Left kidney (tissue), 2 donors: ENCODE data around the gene NDUFAF8. TPM values are rescaled to one million over a fixed set of nuclear protein-coding genes. Genes with fewer than 3 reads are reported as not detected.
A peak's percentile ranks its signal among the peaks of the same experiment; 100 is the strongest.

Source experiments
- DNase-seq: peaks from one replicate; pipeline ENCODE4 v3.0.0-alpha.2; 2013
- polyA plus RNA-seq: library from polyadenylated mRNA; unstranded; fragments of 120-200 nt; gene quantifications from one replicate; pipeline ENCODE4 v1.2.1, GENCODE V29; 2013; ENCODE audit not compliant: insufficient read length

The NDUFAF8 gene
- polyA plus RNA-seq, 1 donor, result 39.9 TPM

DNA sequence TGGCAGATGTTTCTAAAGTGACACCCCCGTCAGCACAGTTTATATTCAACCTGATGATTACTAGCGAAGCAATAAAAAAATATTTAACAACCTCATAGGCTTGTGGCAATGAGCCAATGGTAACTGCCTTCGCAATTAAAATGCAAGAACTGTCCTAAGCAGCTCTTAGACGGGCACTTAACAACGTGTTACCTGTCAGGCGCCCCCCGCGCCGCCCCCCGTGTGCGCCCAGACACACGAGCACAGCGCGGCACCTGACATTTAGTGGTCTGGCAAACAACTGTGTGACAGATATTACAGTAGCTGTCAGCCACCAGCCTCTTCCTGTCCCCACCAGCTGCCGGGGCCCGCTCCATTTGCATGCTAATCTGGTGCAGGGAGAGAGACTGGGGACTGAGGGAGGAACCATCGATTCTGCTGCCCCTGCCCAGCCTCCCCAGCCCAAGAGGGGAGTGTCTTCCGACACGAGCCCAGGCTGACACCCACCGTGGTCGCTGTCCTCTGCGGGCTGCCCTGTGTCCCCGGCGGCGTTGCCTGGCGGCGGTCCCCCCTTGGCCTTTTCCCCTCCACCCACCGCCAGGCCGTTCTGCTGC, 12.7 kb downstream of the NDUFAF8 start:
- DNase-seq, result no peak

GRCh38 chr17:81252326-81252986, 13.3 kb downstream of the NDUFAF8 start:
- DNase-seq, result no peak

- DNase-seq, result no peak
Measured at GRCh38 chr17:81252987-81253329, 13.8 kb downstream of the NDUFAF8 start.

GRCh38 chr17:81253358-81254131, 14.4 kb downstream of the NDUFAF8 start:
- no peak for DNase-seq

DNA sequence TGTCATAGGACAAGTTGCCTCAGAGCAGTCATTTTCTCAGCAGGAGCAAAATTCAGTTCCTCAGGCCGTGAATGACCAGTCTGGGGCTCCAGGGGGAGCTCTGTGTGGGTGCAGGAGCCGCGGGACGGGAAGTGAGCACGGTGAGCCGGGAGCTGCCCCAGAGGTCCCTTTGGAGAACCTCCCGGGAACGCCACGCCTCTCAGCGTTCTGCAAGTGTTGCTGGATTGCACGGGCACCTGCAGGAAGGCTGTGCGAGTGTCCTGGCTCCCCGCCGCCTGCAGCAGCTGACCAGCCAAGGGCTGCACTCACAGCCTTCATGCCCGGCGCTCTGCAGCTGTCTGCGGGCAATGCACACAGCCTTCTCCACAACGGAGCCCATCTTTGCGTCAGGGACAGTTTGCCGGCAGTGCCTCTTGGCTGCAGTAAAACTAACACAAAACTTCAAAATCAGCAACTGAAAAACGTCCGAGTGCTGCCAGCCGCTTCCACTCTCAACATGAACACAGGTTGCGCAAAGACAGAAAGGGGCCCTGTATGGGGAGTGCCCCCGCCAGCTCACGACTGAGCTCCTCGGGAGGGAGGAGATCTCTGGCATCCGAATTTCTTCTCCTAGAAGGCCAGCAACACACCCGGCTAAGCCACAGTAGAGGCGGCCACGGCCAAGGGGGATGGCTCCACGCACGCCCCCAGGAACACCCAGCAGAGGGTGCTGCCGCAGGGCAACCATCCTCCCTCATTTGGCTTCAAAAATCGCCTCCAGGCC, 16.0 kb downstream of the NDUFAF8 start:
- peak; percentile 62 for DNase-seq

- DNase-seq, result no peak
Measured at GRCh38 chr17:81256616-81257015, 17.5 kb downstream of the NDUFAF8 start.

DNA sequence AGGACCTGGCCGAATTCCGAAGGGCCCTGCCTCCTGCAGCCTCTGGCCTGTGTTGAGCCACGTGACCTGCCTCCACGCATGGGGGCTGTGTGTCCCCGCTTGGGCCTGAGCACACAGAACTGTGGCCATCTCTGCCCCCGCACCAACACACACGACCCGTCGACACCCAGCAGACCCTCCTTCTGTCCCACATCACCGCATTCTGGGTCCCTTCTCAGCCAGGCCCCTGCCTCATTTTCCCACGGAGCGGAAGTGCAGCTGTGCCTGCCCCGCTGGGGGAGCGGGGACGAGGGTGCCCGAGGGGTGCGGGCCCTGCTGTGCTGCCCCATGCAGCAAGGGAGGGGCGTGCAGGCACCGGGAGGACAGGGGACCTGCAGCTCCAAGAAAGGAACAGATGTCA, 18.4 kb downstream of the NDUFAF8 start:
- no peak for DNase-seq

GRCh38 chr17:81258292-81258691, 19.2 kb downstream of the NDUFAF8 start:
- DNase-seq, result peak; percentile 58

DNA sequence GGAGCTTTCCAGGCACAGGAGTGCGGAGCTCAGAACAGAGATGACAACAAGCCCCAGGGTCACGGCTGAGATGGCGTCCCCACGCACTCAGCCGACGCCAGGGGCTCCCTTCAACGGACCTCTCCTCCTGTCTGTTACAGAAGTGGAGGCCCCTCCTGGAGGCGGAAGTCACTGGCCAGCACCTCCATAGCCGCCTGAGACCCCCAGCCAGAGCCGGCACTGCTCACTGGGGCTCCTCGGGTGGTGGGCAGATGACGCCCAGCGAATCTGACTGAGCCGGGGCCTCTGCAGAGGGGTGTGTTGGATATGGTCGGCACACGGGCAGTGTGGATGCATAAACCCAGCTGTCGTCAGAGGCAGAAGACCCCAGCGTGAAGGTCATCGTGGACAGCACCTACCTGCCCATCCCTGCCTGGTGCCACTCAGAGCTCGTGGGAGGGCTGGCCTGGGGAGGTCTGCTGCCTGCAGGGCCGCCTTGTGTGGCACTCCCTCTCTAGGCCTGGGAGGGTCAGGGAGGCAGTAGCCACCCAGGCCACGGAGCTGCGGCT, 20.0 kb downstream of the NDUFAF8 start:
- DNase-seq, result no peak

DNA sequence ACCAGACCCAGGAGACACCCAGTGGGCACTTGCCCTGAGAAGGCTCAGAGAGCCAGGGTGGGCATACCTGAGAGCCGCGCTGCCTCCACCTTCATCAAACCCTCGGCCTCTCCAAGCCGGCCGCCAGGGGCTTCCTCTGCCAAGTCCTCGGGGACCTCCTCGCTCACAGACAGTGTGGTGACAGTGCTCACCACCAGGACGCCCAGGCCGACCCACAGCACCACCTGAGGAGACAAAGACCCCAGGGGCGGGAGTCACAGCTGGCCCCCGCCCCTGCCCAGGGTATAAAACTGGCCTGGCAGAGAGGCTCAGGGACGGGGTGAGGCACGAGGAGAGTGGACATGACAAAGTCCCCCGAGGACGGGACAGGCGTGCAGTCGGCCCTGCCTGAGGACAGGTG, 21.1 kb downstream of the NDUFAF8 start:
- DNase-seq, result no peak

DNA sequence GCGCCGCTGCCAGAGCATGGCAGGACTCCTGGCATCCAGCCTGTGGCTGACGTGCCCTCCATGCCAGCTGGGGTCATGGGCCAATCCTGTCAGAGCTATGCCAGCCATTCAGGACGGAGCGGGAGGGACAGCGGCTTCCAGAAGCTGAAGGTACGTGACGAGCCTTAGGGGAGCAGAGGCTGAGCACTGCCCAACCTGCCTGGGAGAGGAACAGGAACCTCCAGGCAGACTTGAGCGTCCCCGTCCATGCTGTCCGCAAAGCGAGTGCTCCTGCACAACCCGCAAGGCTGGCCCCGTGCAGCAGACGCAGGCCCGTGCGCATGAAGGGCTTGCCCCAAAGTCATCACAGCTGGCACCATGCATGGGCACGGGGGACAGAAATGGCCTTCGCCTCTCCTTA, 21.5 kb downstream of the NDUFAF8 start:
- no peak for DNase-seq

GRCh38 chr17:81261096-81261495, 22.0 kb downstream of the NDUFAF8 start:
- DNase-seq, result no peak

- DNase-seq, result no peak
Measured at GRCh38 chr17:81261582-81262336, 22.6 kb downstream of the NDUFAF8 start.

DNA sequence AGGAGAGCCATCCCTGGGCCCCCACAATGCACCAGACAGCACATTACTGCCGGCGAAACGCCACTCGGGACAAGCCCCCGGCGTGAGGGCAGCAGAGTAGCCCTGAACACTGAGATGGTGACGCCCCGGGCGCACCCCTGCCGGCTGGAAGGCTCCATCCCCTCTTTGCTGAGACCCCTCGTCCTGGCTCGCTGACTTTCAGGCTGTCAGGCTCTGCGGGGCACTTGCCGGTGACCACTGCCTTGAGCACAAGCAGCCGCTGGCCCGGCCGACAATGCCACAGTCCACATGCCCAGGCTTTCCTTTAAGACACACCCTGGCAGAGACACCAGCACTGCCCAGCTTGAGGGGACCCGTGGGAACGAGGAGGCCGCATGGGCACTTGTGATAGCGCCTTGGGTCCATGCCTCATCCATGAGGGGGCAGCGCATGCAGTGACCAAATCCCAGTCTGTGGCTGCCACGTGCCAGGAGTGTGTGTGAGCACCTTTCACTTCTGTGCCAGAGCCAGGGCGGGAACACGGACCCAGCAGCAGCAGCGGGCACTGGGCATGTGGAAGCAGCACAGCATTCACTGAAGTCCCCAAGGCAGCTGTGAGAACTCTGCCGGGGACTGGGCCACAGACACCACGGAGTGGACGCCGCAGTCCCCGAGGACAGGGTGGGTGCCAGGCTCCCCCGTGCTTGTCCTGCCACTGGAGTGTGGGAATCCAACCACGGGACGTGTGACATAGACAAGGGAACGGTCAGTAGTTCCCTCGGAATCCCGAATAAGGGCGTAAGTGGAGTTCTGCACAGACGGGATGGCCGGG, 24.5 kb downstream of the NDUFAF8 start:
- no peak for DNase-seq

GRCh38 chr17:81264640-81265039, 25.5 kb downstream of the NDUFAF8 start:
- DNase-seq, result no peak

DNA sequence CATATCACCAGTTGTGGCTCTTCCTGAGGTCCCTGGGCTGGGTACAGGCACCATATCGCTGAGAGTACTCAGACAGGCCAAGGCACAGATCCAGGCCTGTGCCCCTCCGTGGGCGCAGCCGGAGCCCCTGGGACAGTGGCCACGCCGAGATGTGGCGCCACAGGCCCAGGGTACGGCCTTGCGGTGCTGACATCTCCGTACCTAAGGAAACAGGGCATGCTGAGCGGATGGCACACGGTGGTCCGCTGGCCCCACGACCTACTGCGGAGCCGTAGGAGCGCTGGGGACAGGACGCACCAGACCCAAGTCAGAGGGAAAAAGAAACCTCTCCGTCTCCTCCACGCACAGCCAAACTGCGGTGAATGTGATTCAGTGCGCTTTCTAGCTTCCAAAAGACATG, 26.5 kb downstream of the NDUFAF8 start:
- DNase-seq, result no peak

- DNase-seq, result no peak
Measured at GRCh38 chr17:81267390-81268067, 28.4 kb downstream of the NDUFAF8 start.

GRCh38 chr17:81270279-81270678, 31.2 kb downstream of the NDUFAF8 start:
- no peak for DNase-seq

DNA sequence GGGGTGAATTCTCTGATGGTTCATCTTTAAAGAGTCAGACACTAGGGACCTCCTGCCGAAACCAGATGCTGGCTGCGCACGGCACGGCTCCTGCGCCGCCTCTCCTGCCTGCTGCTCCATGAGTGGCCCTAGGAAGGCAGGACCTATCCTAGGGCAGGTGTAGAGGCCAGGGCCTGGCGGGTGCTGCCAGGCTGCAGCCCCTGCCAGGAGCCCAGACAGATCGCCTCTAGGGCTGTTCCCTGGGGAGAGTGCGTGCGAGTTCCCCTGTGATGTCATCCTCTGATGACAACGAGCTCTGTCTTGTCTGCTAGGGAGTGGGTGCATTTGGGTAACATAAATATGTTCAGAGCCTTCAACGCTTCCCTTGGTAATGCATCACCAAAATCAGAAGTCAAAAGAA, 32.1 kb downstream of the NDUFAF8 start:
- no peak for DNase-seq

GRCh38 chr17:81272616-81273015, 33.5 kb downstream of the NDUFAF8 start:
- no peak for DNase-seq
